ENCODE data around the gene ABCA6.
"Not testable (repeated sequence)": the region's sequence is repeated elsewhere in the genome, so short reads cannot be mapped to it uniquely, and the experiment has no call there.

Gene ABCA6

GRCh38 chr17:69093995-69094394 lies 47.7 kb downstream of the ABCA6 start:
- no peak overlapping the region for H3K4me3 ChIP-seq (ENCODE audit: low read length)
- H3K36me3 ChIP-seq (ENCODE audit: control insufficient read depth, insufficient read depth, low read length): no peaks in the 10 kb centered on the region
- no peaks in the 10 kb centered on the region for H3K4me1 ChIP-seq (ENCODE audit: control insufficient read depth, insufficient read depth, low read length)
- H3K9me3 ChIP-seq (ENCODE audit: control insufficient read depth, insufficient read depth, low read length): no peaks in the 10 kb centered on the region
- no peak overlapping the region for H3K27ac ChIP-seq (ENCODE audit: low read length)
- DNase-seq (ENCODE audit: low read depth, low spot score): no peak
- no CpG with 5 or more reads among the region's 2 CpGs for WGBS (ENCODE audit: insufficient coverage, insufficient read length)
- H3K27me3 ChIP-seq (ENCODE audit: control insufficient read depth, insufficient read depth, low read length): no peaks in the 10 kb centered on the region

- Histone ChIP-seq H3K27ac (ENCODE audit: low read length) (no peak overlapping the region), H3K36me3 (ENCODE audit: control insufficient read depth, insufficient read depth, low read length) (no peaks in the 10 kb centered on the region), H3K4me1 (ENCODE audit: control insufficient read depth, insufficient read depth, low read length) (no peaks in the 10 kb centered on the region), H3K9me3 (ENCODE audit: control insufficient read depth, insufficient read depth, low read length) (no peaks in the 10 kb centered on the region), H3K4me3 (ENCODE audit: low read length) (no peak overlapping the region), H3K27me3 (ENCODE audit: control insufficient read depth, insufficient read depth, low read length) (no peaks in the 10 kb centered on the region)
- WGBS (ENCODE audit: insufficient coverage, insufficient read length): no CpG with 5 or more reads among the region's 8 CpGs
- no peak for DNase-seq (ENCODE audit: low read depth, low spot score)
Observed at GRCh38 chr17:69093279-69093789, 48.4 kb downstream of the ABCA6 start.

- H3K36me3 ChIP-seq (ENCODE audit: control insufficient read depth, insufficient read depth, low read length): no peaks in the 10 kb centered on the region
- no peak overlapping the region for H3K4me3 ChIP-seq (ENCODE audit: low read length)
- H3K27me3 ChIP-seq (ENCODE audit: control insufficient read depth, insufficient read depth, low read length): no peaks in the 10 kb centered on the region
- DNase-seq (ENCODE audit: low read depth, low spot score): no peak
- no peaks in the 10 kb centered on the region for H3K4me1 ChIP-seq (ENCODE audit: control insufficient read depth, insufficient read depth, low read length)
- no peaks in the 10 kb centered on the region for H3K9me3 ChIP-seq (ENCODE audit: control insufficient read depth, insufficient read depth, low read length)
- no peak overlapping the region for H3K27ac ChIP-seq (ENCODE audit: low read length)
- no CpG with 5 or more reads among the region's 4 CpGs for WGBS (ENCODE audit: insufficient coverage, insufficient read length)
Observed at GRCh38 chr17:69090365-69090764, 51.3 kb downstream of the ABCA6 start.

GRCh38 chr17:69088643-69089200 lies 53.0 kb downstream of the ABCA6 start:
- Histone ChIP-seq H3K36me3 (ENCODE audit: control insufficient read depth, insufficient read depth, low read length) (no peaks in the 10 kb centered on the region), H3K27ac (ENCODE audit: low read length) (no peak overlapping the region), H3K4me3 (ENCODE audit: low read length) (no peak overlapping the region), H3K4me1 (ENCODE audit: control insufficient read depth, insufficient read depth, low read length) (no peaks in the 10 kb centered on the region), H3K27me3 (ENCODE audit: control insufficient read depth, insufficient read depth, low read length) (no peaks in the 10 kb centered on the region), H3K9me3 (ENCODE audit: control insufficient read depth, insufficient read depth, low read length) (no peaks in the 10 kb centered on the region)
- WGBS (ENCODE audit: insufficient coverage, insufficient read length): no CpG with 5 or more reads among the region's 4 CpGs
- no peak for DNase-seq (ENCODE audit: low read depth, low spot score)

- Histone ChIP-seq H3K27me3 (ENCODE audit: control insufficient read depth, insufficient read depth, low read length) (no peaks in the 10 kb centered on the region), H3K4me1 (ENCODE audit: control insufficient read depth, insufficient read depth, low read length) (no peaks in the 10 kb centered on the region), H3K27ac (ENCODE audit: low read length) (no peak overlapping the region), H3K4me3 (ENCODE audit: low read length) (no peak overlapping the region), H3K9me3 (ENCODE audit: control insufficient read depth, insufficient read depth, low read length) (no peaks in the 10 kb centered on the region), H3K36me3 (ENCODE audit: control insufficient read depth, insufficient read depth, low read length) (no peaks in the 10 kb centered on the region)
- 100% methylated on average over 1 of the region's 1 CpG for WGBS (ENCODE audit: insufficient coverage, insufficient read length)
- DNase-seq (ENCODE audit: low read depth, low spot score): no peak
Observed at GRCh38 chr17:69086641-69087040, 55.1 kb downstream of the ABCA6 start.

- H3K36me3 ChIP-seq (ENCODE audit: control insufficient read depth, insufficient read depth, low read length): no peaks in the 10 kb centered on the region
- no peaks in the 10 kb centered on the region for H3K27me3 ChIP-seq (ENCODE audit: control insufficient read depth, insufficient read depth, low read length)
- no peak overlapping the region for H3K4me3 ChIP-seq (ENCODE audit: low read length)
- DNase-seq (ENCODE audit: low read depth, low spot score): peak; percentile 57
- H3K9me3 ChIP-seq (ENCODE audit: control insufficient read depth, insufficient read depth, low read length): no peaks in the 10 kb centered on the region
- WGBS (ENCODE audit: insufficient coverage, insufficient read length): no CpG with 5 or more reads among the region's 13 CpGs
- H3K27ac ChIP-seq (ENCODE audit: low read length): no peak overlapping the region
- no peaks in the 10 kb centered on the region for H3K4me1 ChIP-seq (ENCODE audit: control insufficient read depth, insufficient read depth, low read length)
Observed at GRCh38 chr17:69084911-69085310, 56.8 kb downstream of the ABCA6 start.

GRCh38 chr17:69082696-69083095 lies 59.0 kb downstream of the ABCA6 start:
- no peaks in the 10 kb centered on the region for H3K27me3 ChIP-seq (ENCODE audit: control insufficient read depth, insufficient read depth, low read length)
- no peak overlapping the region for H3K27ac ChIP-seq (ENCODE audit: low read length)
- no peaks in the 10 kb centered on the region for H3K36me3 ChIP-seq (ENCODE audit: control insufficient read depth, insufficient read depth, low read length)
- H3K9me3 ChIP-seq (ENCODE audit: control insufficient read depth, insufficient read depth, low read length): no peaks in the 10 kb centered on the region
- no peak for DNase-seq (ENCODE audit: low read depth, low spot score)
- WGBS (ENCODE audit: insufficient coverage, insufficient read length): no CpG with 5 or more reads among the region's 2 CpGs
- H3K4me1 ChIP-seq (ENCODE audit: control insufficient read depth, insufficient read depth, low read length): no peaks in the 10 kb centered on the region
- no peak overlapping the region for H3K4me3 ChIP-seq (ENCODE audit: low read length)

GRCh38 chr17:69078864-69079263 lies 62.8 kb downstream of the ABCA6 start:
- Histone ChIP-seq H3K36me3 (ENCODE audit: control insufficient read depth, insufficient read depth, low read length) (no peaks in the 10 kb centered on the region), H3K9me3 (ENCODE audit: control insufficient read depth, insufficient read depth, low read length) (no peaks in the 10 kb centered on the region), H3K27ac (ENCODE audit: low read length) (no peak overlapping the region), H3K27me3 (ENCODE audit: control insufficient read depth, insufficient read depth, low read length) (no peaks in the 10 kb centered on the region), H3K4me1 (ENCODE audit: control insufficient read depth, insufficient read depth, low read length) (no peaks in the 10 kb centered on the region), H3K4me3 (ENCODE audit: low read length) (no peak overlapping the region)
- DNase-seq (ENCODE audit: low read depth, low spot score): no peak

GRCh38 chr17:69075823-69076222 lies 65.9 kb downstream of the ABCA6 start:
- H3K9me3 ChIP-seq (ENCODE audit: control insufficient read depth, insufficient read depth, low read length): no peaks in the 10 kb centered on the region

GRCh38 chr17:69073392-69073791 lies 68.3 kb downstream of the ABCA6 start:
- H3K4me3 ChIP-seq (ENCODE audit: low read length); H3K27ac ChIP-seq (ENCODE audit: low read length); H3K4me1 ChIP-seq (ENCODE audit: control insufficient read depth, insufficient read depth, low read length); DNase-seq (ENCODE audit: low read depth, low spot score); H3K9me3 ChIP-seq (ENCODE audit: control insufficient read depth, insufficient read depth, low read length); H3K27me3 ChIP-seq (ENCODE audit: control insufficient read depth, insufficient read depth, low read length); H3K36me3 ChIP-seq (ENCODE audit: control insufficient read depth, insufficient read depth, low read length): not testable (repeated sequence)

More at GRCh38 chr17:69075823-69076222, 65.9 kb downstream of the ABCA6 start:
- H3K4me3 ChIP-seq (ENCODE audit: low read length): no peak overlapping the region
- H3K27me3 ChIP-seq (ENCODE audit: control insufficient read depth, insufficient read depth, low read length): no peaks in the 10 kb centered on the region
- DNase-seq (ENCODE audit: low read depth, low spot score): no peak
- H3K36me3 ChIP-seq (ENCODE audit: control insufficient read depth, insufficient read depth, low read length): no peaks in the 10 kb centered on the region
- no peaks in the 10 kb centered on the region for H3K4me1 ChIP-seq (ENCODE audit: control insufficient read depth, insufficient read depth, low read length)
- H3K27ac ChIP-seq (ENCODE audit: low read length): no peak overlapping the region

- not testable (repeated sequence) for H3K36me3 ChIP-seq (ENCODE audit: control insufficient read depth, insufficient read depth, low read length); DNase-seq (ENCODE audit: low read depth, low spot score); H3K27ac ChIP-seq (ENCODE audit: low read length); H3K9me3 ChIP-seq (ENCODE audit: control insufficient read depth, insufficient read depth, low read length); H3K4me1 ChIP-seq (ENCODE audit: control insufficient read depth, insufficient read depth, low read length); H3K4me3 ChIP-seq (ENCODE audit: low read length); H3K27me3 ChIP-seq (ENCODE audit: control insufficient read depth, insufficient read depth, low read length)
- WGBS (ENCODE audit: insufficient coverage, insufficient read length): no CpG with 5 or more reads among the region's 1 CpG
Observed at GRCh38 chr17:69072803-69073256, 68.9 kb downstream of the ABCA6 start.
